Renal pelvis (tissue), 4 donors: ENCODE results near the gene IP6K2. TPM values are rescaled to one million over a fixed set of nuclear protein-coding genes. Genes with fewer than 3 reads are reported as not detected.

Experiments used
- DNase-seq: peaks from one replicate; pipeline ENCODE4 v3.0.0-alpha.2; 2013
- polyA plus RNA-seq, 3 donors: library from polyadenylated mRNA; unstranded; fragments of 120-200 nt; gene quantifications; one replicate each; pipeline ENCODE4 v1.2.1, GENCODE V29; 2013; ENCODE audit not compliant: insufficient read length in 3 of 3

IP6K2 gene
- polyA plus RNA-seq, 3 donors = 200 to 263 (median 240) TPM

- no peak for DNase-seq
Observed at GRCh38 chr3:48652923-48653715, 63.9 kb downstream of the IP6K2 start.

GRCh38 chr3:48651771-48652170 lies 65.2 kb downstream of the IP6K2 start:
- no peak for DNase-seq

- DNase-seq = no peak
Observed at GRCh38 chr3:48650723-48651122, 66.3 kb downstream of the IP6K2 start.

GRCh38 chr3:48648188-48648850 lies 68.7 kb downstream of the IP6K2 start:
- no peak for DNase-seq

GRCh38 chr3:48647714-48648113 lies 69.3 kb downstream of the IP6K2 start:
- DNase-seq = no peak

GRCh38 chr3:48644898-48645760 lies 71.9 kb downstream of the IP6K2 start:
- DNase-seq = no peak

- no peak for DNase-seq
Observed at GRCh38 chr3:48642605-48643004, 74.4 kb downstream of the IP6K2 start.

GRCh38 chr3:48641396-48641795 lies 75.6 kb downstream of the IP6K2 start:
- no peak for DNase-seq

- no peak for DNase-seq
Observed at GRCh38 chr3:48639944-48640606, 76.9 kb downstream of the IP6K2 start.

Other genes with a start within 250 kb of the IP6K2 start
- gene SHISA5, start 213.0 kb downstream of the IP6K2 start, polyA plus RNA-seq = 100 to 1,000 TPM; 101 to 126 (median 109) TPM
- 1 to 10 TPM; 5.3 to 6.2 (median 6.0) TPM for gene PFKFB4, start 160.4 kb downstream of the IP6K2 start, polyA plus RNA-seq
- under 1 TPM; 0.26 to 0.51 (median 0.40) TPM for gene UCN2, start 153.4 kb downstream of the IP6K2 start, polyA plus RNA-seq
- 10 to 100 TPM; 24.4 to 31.6 (median 24.8) TPM for gene COL7A1, start 121.9 kb downstream of the IP6K2 start, polyA plus RNA-seq
- 100 to 1,000 TPM; 310 to 328 (median 322) TPM for gene UQCRC1, start 107.6 kb downstream of the IP6K2 start, polyA plus RNA-seq
- not detected for gene TMEM89, start 95.5 kb downstream of the IP6K2 start, polyA plus RNA-seq
- gene SLC26A6, start 81.8 kb downstream of the IP6K2 start, polyA plus RNA-seq = 10 to 100 TPM; 27.4 to 34.6 (median 33.1) TPM
- 1 to 10 TPM; 1.2 to 1.6 (median 1.3) TPM for gene CELSR3, start 54.3 kb downstream of the IP6K2 start, polyA plus RNA-seq
- gene NCKIPSD, start 31.3 kb downstream of the IP6K2 start, polyA plus RNA-seq = 10 to 100 TPM; 21.0 to 22.8 (median 22.7) TPM
- gene PRKAR2A, start 130.7 kb upstream of the IP6K2 start, polyA plus RNA-seq = 10 to 100 TPM; 36.9 to 45.6 (median 39.1) TPM
- 10 to 100 TPM; 18.2 to 21.4 (median 20.8) TPM for gene SLC25A20, start 181.7 kb upstream of the IP6K2 start, polyA plus RNA-seq
- 100 to 1,000 TPM in 1 of 3 donors, 10 to 100 TPM in 2; 65.3 to 111 (median 94.8) TPM for gene ARIH2, start 201.6 kb upstream of the IP6K2 start, polyA plus RNA-seq